Trophoblast cell (in vitro differentiated cells and primary cell): Measurements from ENCODE around the gene PCSK6.

Experiments used
- DNase-seq, 2 donors: peaks; one replicate each; pipeline ENCODE4 v3.0.0-alpha.2; 2016
- H2AFZ ChIP-seq: 2 replicates; pipeline ENCODE4 v1.6.1; 2013; ENCODE audit warnings: low read length, moderate library complexity, mild to moderate bottlenecking; ENCODE audit not compliant: insufficient read depth, poor library complexity
- H2AK5ac ChIP-seq: 2 replicates; pipeline ENCODE4 v1.6.1; 2013; ENCODE audit warnings: mild to moderate bottlenecking, low read length
- H2BK120ac ChIP-seq: 2 replicates; pipeline ENCODE4 v1.6.1; 2013; ENCODE audit warnings: low read length, mild to moderate bottlenecking, moderate library complexity; ENCODE audit not compliant: insufficient read depth, poor library complexity
- H2BK12ac ChIP-seq: 2 replicates; pipeline ENCODE4 v1.6.1; 2013; ENCODE audit warnings: mild to moderate bottlenecking, low read length, moderate library complexity
- H2BK5ac ChIP-seq: 2 replicates; pipeline ENCODE4 v1.6.1; 2013; ENCODE audit warnings: low read length, low read depth, moderate library complexity, mild to moderate bottlenecking; ENCODE audit not compliant: poor library complexity
- H3K14ac ChIP-seq: 2 replicates; pipeline ENCODE4 v1.6.1; 2013; ENCODE audit warnings: mild to moderate bottlenecking, low read length
- H3K18ac ChIP-seq: 2 replicates; pipeline ENCODE4 v1.6.1; 2013; ENCODE audit warnings: mild to moderate bottlenecking, low read length
- H3K23ac ChIP-seq: 2 replicates; pipeline ENCODE4 v1.6.1; 2013; ENCODE audit warnings: low read length
- H3K27ac ChIP-seq: 2 replicates; pipeline ENCODE4 v1.5.1; 2013; ENCODE audit warnings: low read depth, mild to moderate bottlenecking, inconsistent platforms, low read length, moderate library complexity
- H3K27me3 ChIP-seq: 2 replicates; pipeline ENCODE4 v1.6.1; 2013; ENCODE audit warnings: inconsistent platforms, mild to moderate bottlenecking, low read length, moderate library complexity; ENCODE audit not compliant: insufficient read depth
- H3K36me3 ChIP-seq, 2 experiments: 1 replicate in 1 of 2; 2 replicates in 1 of 2; pipeline ENCODE4 v1.6.1; 2013; ENCODE audit warnings: low read length in 2 of 2, mild to moderate bottlenecking in 2 of 2, moderate library complexity in 1 of 2; ENCODE audit not compliant: insufficient read depth in 2 of 2, control insufficient read depth in 1 of 2
- H3K4ac ChIP-seq: 2 replicates; pipeline ENCODE4 v1.6.1; 2013; ENCODE audit warnings: low read depth, mild to moderate bottlenecking, low read length, moderate library complexity
- H3K4me1 ChIP-seq, 2 experiments: 1 replicate in 1 of 2; 2 replicates in 1 of 2; pipeline ENCODE4 v1.6.1; 2013; ENCODE audit warnings: low read length in 2 of 2, mild to moderate bottlenecking in 2 of 2, moderate library complexity in 1 of 2; ENCODE audit not compliant: insufficient read depth in 2 of 2, control insufficient read depth in 1 of 2
- H3K4me2 ChIP-seq: 2 replicates; pipeline ENCODE4 v1.6.1; 2013; ENCODE audit warnings: inconsistent platforms, mild to moderate bottlenecking, low read length, moderate library complexity
- H3K4me3 ChIP-seq: 2 replicates; pipeline ENCODE4 v1.5.1; 2013; ENCODE audit warnings: mild to moderate bottlenecking, low read depth, low read length, inconsistent platforms
- H3K79me1 ChIP-seq: one replicate; pipeline ENCODE4 v1.6.1; 2013; ENCODE audit warnings: low read length
- H3K79me2 ChIP-seq: 2 replicates; pipeline ENCODE4 v1.6.1; 2013; ENCODE audit warnings: low read length, mild to moderate bottlenecking; ENCODE audit not compliant: control insufficient read depth, insufficient read depth, poor library complexity
- H3K9ac ChIP-seq: 2 replicates; pipeline ENCODE4 v1.6.1; 2013; ENCODE audit warnings: mild to moderate bottlenecking, low read length
- H3K9me3 ChIP-seq: 2 replicates; pipeline ENCODE4 v1.6.1; 2013; ENCODE audit warnings: low read depth, mild to moderate bottlenecking, control low read depth, inconsistent platforms, low read length; ENCODE audit not compliant: insufficient read depth
- H4K12ac ChIP-seq: 2 replicates; pipeline ENCODE4 v1.6.1; 2013; ENCODE audit warnings: low read depth, mild to moderate bottlenecking, low read length, moderate library complexity
- H4K8ac ChIP-seq: 2 replicates; pipeline ENCODE4 v1.6.1; 2013; ENCODE audit warnings: low read depth, mild to moderate bottlenecking, low read length, moderate library complexity
- H4K91ac ChIP-seq: one replicate; pipeline ENCODE4 v1.6.1; 2013; ENCODE audit warnings: low read depth, mild to moderate bottlenecking, low read length, moderate library complexity
- WGBS: extraction: QIAGEN DNeasy Blood & Tissue Kit; methylation state at CpG from one replicate; pipeline ENCODE4 v1.1.7; 2013; ENCODE audit warnings: missing lambda C conversion rate; ENCODE audit not compliant: insufficient read length, insufficient coverage; ENCODE audit errors: extremely low coverage; 5-methylcytosine and 5-hydroxymethylcytosine counted together

Gene PCSK6

GRCh38 chr15:101504373-101504772, 14.9 kb upstream of the PCSK6 start:
- H3K27me3 ChIP-seq: no peaks in the 10 kb centered on the region
- H2AK5ac ChIP-seq: no peak overlapping the region
- H3K4me1 ChIP-seq: peaks cover 23 to 25% of the 10 kb centered on the region in 2 experiments
- WGBS: no CpG with 5 or more reads among the region's 9 CpGs
- H3K27ac ChIP-seq: no peak overlapping the region
- H4K91ac ChIP-seq: no peak overlapping the region
- H3K23ac ChIP-seq: no peak overlapping the region
- no peaks in the 10 kb centered on the region for H3K79me1 ChIP-seq
- no peak overlapping the region for H3K14ac ChIP-seq
- H2BK5ac ChIP-seq: no peak overlapping the region
- H3K4ac ChIP-seq: no peak overlapping the region
- H3K9ac ChIP-seq: no peak overlapping the region
- no peak overlapping the region for H2AFZ ChIP-seq
- no peaks in the 10 kb centered on the region for H3K9me3 ChIP-seq
- no peak overlapping the region for H4K12ac ChIP-seq
- no peak overlapping the region for H3K4me3 ChIP-seq
- no peak for DNase-seq
- no peak overlapping the region for H3K4me2 ChIP-seq
- H4K8ac ChIP-seq: no peak overlapping the region
- no peak overlapping the region for H2BK12ac ChIP-seq
- H2BK120ac ChIP-seq: no peak overlapping the region
- H3K36me3 ChIP-seq: no peaks in the 10 kb centered on the region
- H3K18ac ChIP-seq: no peak overlapping the region
- H3K79me2 ChIP-seq: no peaks in the 10 kb centered on the region

GRCh38 chr15:101503296-101503599, 13.7 kb upstream of the PCSK6 start:
- H2BK120ac ChIP-seq: no peak overlapping the region
- H4K8ac ChIP-seq: no peak overlapping the region

GRCh38 chr15:101502572-101503295, 13.2 kb upstream of the PCSK6 start:
- peaks cover 37 to 39% of the 10 kb centered on the region in 2 experiments for H3K4me1 ChIP-seq
- DNase-seq: no peak

More at GRCh38 chr15:101503296-101503599, 13.7 kb upstream of the PCSK6 start:
- Histone ChIP-seq H3K4me3 (no peak overlapping the region), H3K4me1 (peaks cover 32 to 35% of the 10 kb centered on the region in 2 experiments), H3K27me3 (no peaks in the 10 kb centered on the region), H3K14ac (no peak overlapping the region), H3K27ac (no peak overlapping the region), H3K23ac (no peak overlapping the region), H2BK12ac (no peak overlapping the region), H4K12ac (no peak overlapping the region), H3K9ac (no peak overlapping the region), H2BK5ac (no peak overlapping the region), H3K4me2 (no peak overlapping the region), H3K9me3 (peaks cover under 1% of the 10 kb centered on the region), H3K18ac (no peak overlapping the region), H4K91ac (no peak overlapping the region), H2AFZ (no peak overlapping the region), H3K36me3 (no peaks in the 10 kb centered on the region), H3K79me1 (no peaks in the 10 kb centered on the region), H2AK5ac (no peak overlapping the region), H3K79me2 (no peaks in the 10 kb centered on the region), H3K4ac (no peak overlapping the region)
- DNase-seq: no peak
- no CpG with 5 or more reads among the region's 9 CpGs for WGBS

GRCh38 chr15:101501703-101502373, 12.3 kb upstream of the PCSK6 start:
- Histone ChIP-seq H2BK5ac (no peak overlapping the region), H3K23ac (no peak overlapping the region), H3K4me3 (no peak overlapping the region), H3K79me1 (no peaks in the 10 kb centered on the region), H3K4ac (no peak overlapping the region), H3K27ac (no peak overlapping the region), H3K14ac (no peak overlapping the region), H3K9me3 (peaks cover 2% of the 10 kb centered on the region), H4K91ac (peak overlapping the region; percentile 20), H3K4me2 (no peak overlapping the region), H2BK12ac (no peak overlapping the region), H3K4me1 (peaks cover 44% of the 10 kb centered on the region in 2 experiments), H3K9ac (no peak overlapping the region), H3K79me2 (no peaks in the 10 kb centered on the region), H3K27me3 (no peaks in the 10 kb centered on the region), H2AFZ (no peak overlapping the region), H2AK5ac (no peak overlapping the region), H3K18ac (no peak overlapping the region), H3K36me3 (no peaks in the 10 kb centered on the region), H4K8ac (no peak overlapping the region), H4K12ac (no peak overlapping the region), H2BK120ac (no peak overlapping the region)
- no CpG with 5 or more reads among the region's 23 CpGs for WGBS
- DNase-seq: peak in 1 of 2 donors; percentile 29

More at GRCh38 chr15:101502572-101503295, 13.2 kb upstream of the PCSK6 start:
- no CpG with 5 or more reads among the region's 23 CpGs for WGBS
- Histone ChIP-seq H3K14ac (no peak overlapping the region), H2BK120ac (no peak overlapping the region), H4K8ac (no peak overlapping the region), H3K18ac (no peak overlapping the region), H3K27ac (no peak overlapping the region), H3K4me2 (no peak overlapping the region), H3K9me3 (peaks cover 2% of the 10 kb centered on the region), H4K91ac (no peak overlapping the region), H3K79me1 (no peaks in the 10 kb centered on the region), H2BK12ac (no peak overlapping the region), H3K23ac (no peak overlapping the region), H3K36me3 (no peaks in the 10 kb centered on the region), H3K27me3 (no peaks in the 10 kb centered on the region), H3K4ac (no peak overlapping the region), H2AK5ac (no peak overlapping the region), H2BK5ac (no peak overlapping the region), H3K4me3 (no peak overlapping the region), H2AFZ (no peak overlapping the region), H3K9ac (no peak overlapping the region), H3K79me2 (no peaks in the 10 kb centered on the region), H4K12ac (no peak overlapping the region)
